ENCODE measurements around the gene TLX2. TPM values are rescaled to one million over a fixed set of nuclear protein-coding genes. Genes with fewer than 3 reads are reported as not detected.

TLX2 gene
- total RNA-seq, 1 experiment from 2014 or later: 0.68 TPM

DNA sequence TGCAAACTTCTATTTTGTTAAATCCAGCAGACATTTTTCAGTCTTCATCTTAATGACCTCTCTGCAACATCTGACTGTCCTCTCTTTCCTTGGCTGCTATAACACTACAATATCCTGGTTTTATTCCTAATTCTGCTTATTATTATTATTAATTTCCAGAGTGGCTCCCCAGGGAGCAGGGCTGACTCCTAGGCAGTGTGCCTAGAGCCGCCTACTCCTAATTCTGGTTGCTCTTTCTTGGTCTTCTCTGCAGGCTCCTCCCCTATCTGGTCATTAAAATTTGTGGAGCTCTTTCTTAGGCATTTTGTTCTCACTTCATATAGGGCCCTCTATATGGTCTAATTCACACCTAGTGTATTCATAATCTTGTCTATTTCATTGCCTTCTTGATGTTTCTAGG, 28.7 kb downstream of the TLX2 start:
- no peak for DNase-seq
- TF ChIP-seq, protein P1, sequence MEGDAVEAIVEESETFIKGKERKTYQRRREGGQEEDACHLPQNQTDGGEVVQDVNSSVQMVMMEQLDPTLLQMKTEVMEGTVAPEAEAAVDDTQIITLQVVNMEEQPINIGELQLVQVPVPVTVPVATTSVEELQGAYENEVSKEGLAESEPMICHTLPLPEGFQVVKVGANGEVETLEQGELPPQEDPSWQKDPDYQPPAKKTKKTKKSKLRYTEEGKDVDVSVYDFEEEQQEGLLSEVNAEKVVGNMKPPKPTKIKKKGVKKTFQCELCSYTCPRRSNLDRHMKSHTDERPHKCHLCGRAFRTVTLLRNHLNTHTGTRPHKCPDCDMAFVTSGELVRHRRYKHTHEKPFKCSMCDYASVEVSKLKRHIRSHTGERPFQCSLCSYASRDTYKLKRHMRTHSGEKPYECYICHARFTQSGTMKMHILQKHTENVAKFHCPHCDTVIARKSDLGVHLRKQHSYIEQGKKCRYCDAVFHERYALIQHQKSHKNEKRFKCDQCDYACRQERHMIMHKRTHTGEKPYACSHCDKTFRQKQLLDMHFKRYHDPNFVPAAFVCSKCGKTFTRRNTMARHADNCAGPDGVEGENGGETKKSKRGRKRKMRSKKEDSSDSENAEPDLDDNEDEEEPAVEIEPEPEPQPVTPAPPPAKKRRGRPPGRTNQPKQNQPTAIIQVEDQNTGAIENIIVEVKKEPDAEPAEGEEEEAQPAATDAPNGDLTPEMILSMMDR (IDR thresholded peaks at IDR 0.05; ENCODE audit: insufficient read depth in 1 of 2, low read depth in 1 of 2, low read length in 1 of 2, severe bottlenecking in 1 of 2, unreplicated experiment in 1 of 2): no peak
- intact Hi-C loops (cut with micrococcal nuclease; ENCODE audit: unreplicated experiment): no loop called here
- no TSS peak for BruUV-seq (replicated peaks)
- no peaks in the 10 kb centered on the region for H3K9me3 ChIP-seq
- peaks cover 3% of the 10 kb centered on the region for H3K4me1 ChIP-seq
- H3K4me1 Mint-ChIP-seq (ENCODE audit: low read depth, unreplicated experiment): no peaks in the 10 kb centered on the region
- ChIA-PET CTCF (no interaction called here), POLR2A (no interaction called here)
- H3K9me3 Mint-ChIP-seq (ENCODE audit: unreplicated experiment): no peaks in the 10 kb centered on the region
- H3K27ac Mint-ChIP-seq (ENCODE audit: unreplicated experiment): no peak overlapping the region
- H3K27me3 Mint-ChIP-seq (ENCODE audit: insufficient read depth, unreplicated experiment): no peaks in the 10 kb centered on the region
- H3K36me3 ChIP-seq (ENCODE audit: control insufficient read depth, insufficient read depth, low read length): no peaks in the 10 kb centered on the region
- H3K36me3 Mint-ChIP-seq (ENCODE audit: insufficient read depth, unreplicated experiment): no peaks in the 10 kb centered on the region
- H3K4me3 Mint-ChIP-seq (ENCODE audit: unreplicated experiment): no peak overlapping the region
- H3K27me3 ChIP-seq (replicated peaks; ENCODE audit: control insufficient read depth, insufficient read depth, low read length): no peaks in the 10 kb centered on the region
- H3K4me3 ChIP-seq (ENCODE audit: low read depth, low read length): no peak overlapping the region

DNA sequence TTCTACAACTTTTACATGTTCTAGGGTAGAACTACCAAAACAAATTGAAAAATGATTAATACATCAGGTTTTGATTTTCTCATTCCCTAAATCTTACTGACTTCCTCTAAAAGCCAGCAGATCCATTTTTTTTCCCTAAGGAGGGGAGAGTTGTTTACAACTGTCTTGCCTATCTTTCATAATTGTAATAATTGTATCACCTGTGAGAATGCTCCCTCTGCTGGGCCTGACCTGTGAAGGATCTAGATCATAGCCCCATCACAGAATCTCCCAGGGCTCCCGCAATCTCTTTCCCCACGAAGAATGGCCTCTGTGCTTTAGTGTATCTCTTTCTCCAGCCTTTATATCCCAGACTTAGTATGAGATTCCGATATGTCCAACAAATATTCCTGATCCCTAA, 30.4 kb downstream of the TLX2 start:
- intact Hi-C loops (cut with micrococcal nuclease; ENCODE audit: unreplicated experiment): loop anchor here (1.0 kb wide), 1 partner anchor 37 kb away; the partner anchor contains the start of gene PCGF1
- H3K36me3 ChIP-seq (ENCODE audit: control insufficient read depth, insufficient read depth, low read length): no peaks in the 10 kb centered on the region
- ChIA-PET POLR2A (no interaction called here), CTCF (interaction anchor here (1.2 kb wide), 1 partner anchor 15 kb away, joined by 3 read pairs; the partner anchor contains the start of genes AUP1 and HTRA2)
- H3K27me3 ChIP-seq (replicated peaks; ENCODE audit: control insufficient read depth, insufficient read depth, low read length): no peaks in the 10 kb centered on the region
- DNase-seq: peak in 1 of 2 experiments; percentile 44
- Mint-ChIP-seq H3K27ac (ENCODE audit: unreplicated experiment) (no peak overlapping the region), H3K27me3 (ENCODE audit: insufficient read depth, unreplicated experiment) (no peaks in the 10 kb centered on the region), H3K36me3 (ENCODE audit: insufficient read depth, unreplicated experiment) (peaks cover 6% of the 10 kb centered on the region), H3K9me3 (ENCODE audit: unreplicated experiment) (no peaks in the 10 kb centered on the region), H3K4me3 (ENCODE audit: unreplicated experiment) (no peak overlapping the region), H3K4me1 (ENCODE audit: low read depth, unreplicated experiment) (peaks cover 3% of the 10 kb centered on the region)
- no TSS peak for BruUV-seq (replicated peaks)
- TF ChIP-seq, protein P1 (IDR thresholded peaks at IDR 0.05; ENCODE audit: insufficient read depth in 1 of 2, low read depth in 1 of 2, low read length in 1 of 2, severe bottlenecking in 1 of 2, unreplicated experiment in 1 of 2): peak; percentile 29 to 47
- H3K4me3 ChIP-seq (ENCODE audit: low read depth, low read length): no peak overlapping the region
- peaks cover 7% of the 10 kb centered on the region for H3K4me1 ChIP-seq
- H3K9me3 ChIP-seq: no peaks in the 10 kb centered on the region

- Mint-ChIP-seq H3K4me3 (ENCODE audit: unreplicated experiment) (no peak overlapping the region), H3K27me3 (ENCODE audit: insufficient read depth, unreplicated experiment) (no peaks in the 10 kb centered on the region), H3K36me3 (ENCODE audit: insufficient read depth, unreplicated experiment) (peaks cover 8% of the 10 kb centered on the region), H3K9me3 (ENCODE audit: unreplicated experiment) (no peaks in the 10 kb centered on the region), H3K27ac (ENCODE audit: unreplicated experiment) (no peak overlapping the region), H3K4me1 (ENCODE audit: low read depth, unreplicated experiment) (peaks cover 6% of the 10 kb centered on the region)
- ChIA-PET POLR2A (no interaction called here), CTCF (no interaction called here)
- H3K4me1 ChIP-seq: peaks cover 17% of the 10 kb centered on the region
- BruUV-seq (replicated peaks): no TSS peak
- intact Hi-C loops (cut with micrococcal nuclease; ENCODE audit: unreplicated experiment): no loop called here
- H3K4me3 ChIP-seq (ENCODE audit: low read depth, low read length): no peak overlapping the region
- H3K9me3 ChIP-seq: no peaks in the 10 kb centered on the region
- DNase-seq: no peak
- TF ChIP-seq, protein P1 (IDR thresholded peaks at IDR 0.05; ENCODE audit: insufficient read depth in 1 of 2, low read depth in 1 of 2, low read length in 1 of 2, severe bottlenecking in 1 of 2, unreplicated experiment in 1 of 2): no peak
- H3K36me3 ChIP-seq (ENCODE audit: control insufficient read depth, insufficient read depth, low read length): no peaks in the 10 kb centered on the region
- H3K27me3 ChIP-seq (replicated peaks; ENCODE audit: control insufficient read depth, insufficient read depth, low read length): no peaks in the 10 kb centered on the region
These were observed 31.8 kb downstream of the TLX2 start for GRCh38 chr2:74546004-74546403.

All from Caco-2 (cell line).